SK-N-SH (cell line): ENCODE data around the gene PNPLA8. TPM values are rescaled to one million over a fixed set of nuclear protein-coding genes. Genes with fewer than 3 reads are reported as not detected.

Source experiments
- CTCF ChIA-PET: fragments of 300-600, 350-600 bp; formaldehyde crosslinking; extraction: SDS; loops from one replicate; lab custom pipeline; 2021; lab: Yijun Ruan, JAX
- POLR2A ChIA-PET: fragments of 350-600 bp; sonication (Branson Sonifier 250); formaldehyde crosslinking; extraction: SDS; loops from one replicate; lab custom pipeline; 2020; ENCODE audit warnings: antibody characterized with exemption, inconsistent platforms; lab: Yijun Ruan, JAX
- DNase-seq: peaks from one replicate; pipeline ENCODE4 v3.0.0; 2012
- H2AFZ ChIP-seq: fragments of 200-600 bp; sonication (generic); 2 replicates; pipeline ENCODE4 v1.8.1; 2016; ENCODE audit warnings: antibody characterized with exemption, mild to moderate bottlenecking, low read depth
- H3F3A ChIP-seq: fragments of 200-600 bp; sonication (generic); replicated peaks from 2 replicates; pipeline ENCODE3; 2016; ENCODE audit warnings: antibody characterized with exemption, mild to moderate bottlenecking; ENCODE audit not compliant: insufficient read depth
- H3K27ac ChIP-seq, 2 experiments: fragments of 200-500 bp in 1 of 2; fragments of 200-600 bp in 1 of 2; sonication (Bioruptor generic) in 1 of 2; sonication (generic), shearing (Covaris generic) in 1 of 2; 2 replicates each; pipeline versions ENCODE4 v1.5.1 to v1.6.1; 2014 to 2016; ENCODE audit warnings: low read depth in 2 of 2, inconsistent platforms in 1 of 2, low read length in 1 of 2, mild to moderate bottlenecking in 1 of 2, mixed read lengths in 1 of 2
- H3K27me3 ChIP-seq: fragments of 200-600 bp; sonication (generic), shearing (Covaris generic); 2 replicates; pipeline ENCODE4 v1.6.1; 2016; ENCODE audit warnings: mixed run types; ENCODE audit not compliant: insufficient read depth
- H3K36me3 ChIP-seq, 2 experiments: fragments of 200-500 bp in 1 of 2; fragments of 200-600 bp in 1 of 2; sonication (Bioruptor generic) in 1 of 2; sonication (generic) in 1 of 2; replicated peaks in 1 of 2; 2 replicates each; pipeline versions ENCODE3 to v1.5.1; 2014 to 2016; ENCODE audit warnings: low read length in 1 of 2, mild to moderate bottlenecking in 1 of 2; ENCODE audit not compliant: insufficient read depth in 2 of 2, control insufficient read depth in 1 of 2
- H3K4me1 ChIP-seq, 2 experiments: fragments of 200-500 bp in 1 of 2; fragments of 200-600 bp in 1 of 2; sonication (Bioruptor generic) in 1 of 2; sonication (generic), shearing (Covaris generic) in 1 of 2; 2 replicates each; pipeline versions ENCODE4 v1.5.1 to v1.6.1; 2014 to 2016; ENCODE audit warnings: low read depth in 1 of 2, low read length in 1 of 2, mixed run types in 1 of 2; ENCODE audit not compliant: insufficient read depth in 2 of 2, control insufficient read depth in 1 of 2
- H3K4me2 ChIP-seq: fragments of 200-600 bp; sonication (generic), shearing (Covaris generic); 2 replicates; pipeline ENCODE4 v1.6.1; 2017; ENCODE audit warnings: mixed run types
- H3K4me3 ChIP-seq, 2 experiments: fragments of 200-500 bp in 1 of 2; fragments of 200-600 bp in 1 of 2; sonication (Bioruptor generic) in 1 of 2; sonication (generic), shearing (Covaris generic) in 1 of 2; 2 replicates each; pipeline versions ENCODE4 v1.5.1 to v1.8.1; 2014 to 2016; ENCODE audit warnings: low read depth in 2 of 2, inconsistent platforms in 1 of 2, low read length in 1 of 2, mild to moderate bottlenecking in 1 of 2, mixed read lengths in 1 of 2, moderate library complexity in 1 of 2
- H3K79me2 ChIP-seq: fragments of 200-600 bp; sonication (generic); 2 replicates; pipeline ENCODE4 v1.8.1; 2017; ENCODE audit warnings: mild to moderate bottlenecking; ENCODE audit not compliant: insufficient read depth
- H3K9ac ChIP-seq: fragments of 200-600 bp; sonication (generic); 2 replicates; pipeline ENCODE4 v1.6.1; 2017; ENCODE audit warnings: mixed run types
- H3K9me2 ChIP-seq: fragments of 200-600 bp; sonication (generic); 2 replicates; pipeline ENCODE4 v1.6.1; 2017; ENCODE audit warnings: mixed run types
- H3K9me3 ChIP-seq: fragments of 200-600 bp; sonication (generic); 2 replicates; pipeline ENCODE4 v1.6.1; 2017; ENCODE audit warnings: mixed run types, mild to moderate bottlenecking, moderate library complexity
- H4K20me1 ChIP-seq: fragments of 200-600 bp; sonication (generic); 2 replicates; pipeline ENCODE4 v1.6.1; 2017; ENCODE audit warnings: mild to moderate bottlenecking, mixed run types; ENCODE audit not compliant: insufficient read depth
- CHD2 ChIP-seq: fragments of 150-350 bp; IDR thresholded peaks from 2 replicates; pipeline ENCODE4 v1.6.1; 2018; ENCODE audit warnings: low read length; ENCODE audit not compliant: partially characterized antibody
- EP300 ChIP-seq, 2 experiments: IDR thresholded peaks; 2 replicates each; pipeline versions ENCODE4 v1.4.0 to v1.6.1; 2012; ENCODE audit warnings: borderline replicate concordance in 1 of 2, low read depth in 1 of 2, low read length in 1 of 2
- GABPA ChIP-seq: IDR thresholded peaks from 2 replicates; pipeline ENCODE4 v1.4.0; 2012; ENCODE audit warnings: low read depth, mild to moderate bottlenecking
- RAD21 ChIP-seq: IDR thresholded peaks from 2 replicates; pipeline ENCODE4 v1.6.1; 2012; ENCODE audit warnings: mild to moderate bottlenecking, low read length
- RCOR1 ChIP-seq: fragments of 150-350 bp; IDR thresholded peaks from 2 replicates; pipeline ENCODE4 v1.6.1; 2017; ENCODE audit warnings: antibody characterized with exemption, low read length
- RFX5 ChIP-seq: IDR thresholded peaks from 2 replicates; pipeline ENCODE4 v1.6.1; 2012; ENCODE audit warnings: mild to moderate bottlenecking, improper control_type of control experiment, low read length
- TAF1 ChIP-seq: IDR thresholded peaks from 2 replicates; pipeline ENCODE4 v1.6.1; 2012; ENCODE audit warnings: low read depth, mild to moderate bottlenecking, low read length, moderate library complexity, borderline replicate concordance
- USF1 ChIP-seq: IDR thresholded peaks from 2 replicates; pipeline ENCODE4 v1.4.0; 2012; ENCODE audit warnings: low read depth, borderline replicate concordance
- ZBTB33 ChIP-seq: IDR thresholded peaks from 2 replicates; pipeline ENCODE4 v1.4.0; 2012; ENCODE audit warnings: low read depth, borderline replicate concordance
- WGBS: methylation state at CpG from one replicate; pipeline ENCODE4 v1.1.6; 2017; ENCODE audit warnings: low lambda C conversion rate; 5-methylcytosine and 5-hydroxymethylcytosine counted together
- polyA plus RNA-seq, 3 experiments: library from polyadenylated mRNA; depleted of rRNA; stranded (reverse); fragments of >200 nt; gene quantifications; 2 replicates each; pipeline ENCODE4 v1.2.3, GENCODE V29; 2012
- TF ChIP-seq, protein P1 (sequence below): fragments of 150-350 bp; IDR thresholded peaks from 2 replicates; pipeline ENCODE4 v1.6.1; 2017; ENCODE audit warnings: antibody characterized with exemption, low read length, low read depth, borderline replicate concordance
- TF ChIP-seq, protein P2 (sequence below): fragments of 200-600 bp; sonication (generic); IDR thresholded peaks from 2 replicates; pipeline ENCODE4 v1.6.1; 2017; ENCODE audit warnings: antibody characterized with exemption, mild to moderate bottlenecking, moderate library complexity
- TF ChIP-seq, protein P3 (sequence below): IDR thresholded peaks from 2 replicates; pipeline ENCODE4 v1.6.1; 2012; ENCODE audit warnings: mild to moderate bottlenecking, low read depth, low read length, moderate library complexity

PNPLA8 gene
- polyA plus RNA-seq, 1 of the 3 experiments (the other 2 are of a cell fraction) = 7.2 TPM

DNA sequence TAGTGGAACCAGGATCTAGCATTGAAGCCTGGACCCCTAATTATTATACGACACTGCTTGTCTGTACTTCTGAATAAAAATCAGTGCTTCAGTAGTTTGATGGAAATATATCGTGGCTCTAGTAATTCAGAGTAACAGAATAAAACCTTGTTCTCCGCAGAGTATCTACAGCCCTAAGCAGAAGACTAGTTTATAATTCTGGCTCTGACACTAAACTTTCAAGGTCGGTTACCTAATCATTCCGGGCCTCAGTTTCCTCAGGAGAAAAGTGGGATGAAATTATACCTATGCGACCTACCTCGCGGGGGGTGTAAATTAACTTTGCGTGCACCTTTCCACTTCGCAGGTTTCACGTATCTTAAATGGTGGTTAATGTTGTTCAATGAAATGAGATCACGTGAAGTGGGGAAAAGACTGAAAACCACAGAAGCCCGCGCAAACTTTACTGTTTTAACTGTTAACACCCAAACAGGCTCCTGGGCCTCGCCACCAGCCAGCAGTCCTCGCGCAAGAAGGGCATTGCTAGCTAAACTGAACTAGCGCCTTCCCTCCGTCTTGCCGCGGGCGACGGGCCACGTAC, 43.0 kb upstream of the PNPLA8 start:
- no peak for TF ChIP-seq RAD21
- TF ChIP-seq CHD2 = peak; percentile 14
- TF ChIP-seq, protein P1, sequence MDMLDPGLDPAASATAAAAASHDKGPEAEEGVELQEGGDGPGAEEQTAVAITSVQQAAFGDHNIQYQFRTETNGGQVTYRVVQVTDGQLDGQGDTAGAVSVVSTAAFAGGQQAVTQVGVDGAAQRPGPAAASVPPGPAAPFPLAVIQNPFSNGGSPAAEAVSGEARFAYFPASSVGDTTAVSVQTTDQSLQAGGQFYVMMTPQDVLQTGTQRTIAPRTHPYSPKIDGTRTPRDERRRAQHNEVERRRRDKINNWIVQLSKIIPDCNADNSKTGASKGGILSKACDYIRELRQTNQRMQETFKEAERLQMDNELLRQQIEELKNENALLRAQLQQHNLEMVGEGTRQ = 0 out of 2 replicates have a peak, but pooled peaks have one; percentile 5
- peak; percentile 52; the same call in 1 of the 2 replicates for TF ChIP-seq USF1
- TF ChIP-seq, all 33 proteins: peak for 3
- H3K9me3 ChIP-seq = no peaks in the 10 kb centered on the region
- WGBS = 1% methylated on average over 22 of the region's 24 CpGs
- H3K4me3 ChIP-seq = peak overlapping the region; percentile 79 to 80
- H3K9ac ChIP-seq = peak overlapping the region; percentile 92
- no peaks in the 10 kb centered on the region for H3K9me2 ChIP-seq
- H3K36me3 ChIP-seq = peaks cover 44 to 50% of the 10 kb centered on the region in 2 experiments
- H3K27me3 ChIP-seq = no peaks in the 10 kb centered on the region
- H3K79me2 ChIP-seq = peaks cover 73% of the 10 kb centered on the region
- peaks cover 15% of the 10 kb centered on the region for H3F3A ChIP-seq
- peaks cover 18 to 38% of the 10 kb centered on the region in 2 experiments; a peak in 3 of 4 replicates for H3K4me1 ChIP-seq
- H2AFZ ChIP-seq = peak overlapping the region; percentile 78
- peak overlapping the region; percentile 83 for H3K4me2 ChIP-seq
- CTCF ChIA-PET = interaction anchor here (0.9 to 1.1 kb wide), 3 partner anchors 8 to 72 kb away, joined by 3 to 4 read pairs (median 4); no protein-coding TSS in a partner anchor
- peak overlapping the region; percentile 94 to 99 for H3K27ac ChIP-seq
- POLR2A ChIA-PET = interaction anchor here (1.4 to 2.6 kb wide), 2 partner anchors 43 to 112 kb away, joined by 4 to 34 read pairs; partner anchors contain the start of gene PNPLA8
- no peak for DNase-seq
- no peaks in the 10 kb centered on the region; the same call in 1 of the 2 replicates for H4K20me1 ChIP-seq

DNA sequence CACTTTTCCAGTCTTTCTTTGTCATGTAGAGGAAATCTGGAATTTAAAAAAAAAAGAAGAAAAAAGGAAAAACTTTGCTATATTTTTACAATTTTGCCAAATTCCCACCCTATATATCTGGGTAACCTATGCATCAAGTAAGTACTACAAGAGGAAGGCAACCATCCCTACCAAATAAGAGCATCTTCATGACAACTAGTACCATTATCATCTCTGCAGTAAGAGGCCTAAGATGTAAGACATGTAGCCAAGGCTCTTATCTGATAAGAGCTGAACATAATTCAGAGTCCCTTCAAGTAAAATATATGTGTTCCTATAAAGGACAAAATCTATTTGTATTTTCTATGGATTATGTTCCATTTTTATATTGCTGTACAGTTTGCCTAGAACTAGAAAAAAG, 40.1 kb upstream of the PNPLA8 start:
- no peak overlapping the region for H3K4me3 ChIP-seq
- TF ChIP-seq ZBTB33 = no peak
- TF ChIP-seq, protein P2, sequence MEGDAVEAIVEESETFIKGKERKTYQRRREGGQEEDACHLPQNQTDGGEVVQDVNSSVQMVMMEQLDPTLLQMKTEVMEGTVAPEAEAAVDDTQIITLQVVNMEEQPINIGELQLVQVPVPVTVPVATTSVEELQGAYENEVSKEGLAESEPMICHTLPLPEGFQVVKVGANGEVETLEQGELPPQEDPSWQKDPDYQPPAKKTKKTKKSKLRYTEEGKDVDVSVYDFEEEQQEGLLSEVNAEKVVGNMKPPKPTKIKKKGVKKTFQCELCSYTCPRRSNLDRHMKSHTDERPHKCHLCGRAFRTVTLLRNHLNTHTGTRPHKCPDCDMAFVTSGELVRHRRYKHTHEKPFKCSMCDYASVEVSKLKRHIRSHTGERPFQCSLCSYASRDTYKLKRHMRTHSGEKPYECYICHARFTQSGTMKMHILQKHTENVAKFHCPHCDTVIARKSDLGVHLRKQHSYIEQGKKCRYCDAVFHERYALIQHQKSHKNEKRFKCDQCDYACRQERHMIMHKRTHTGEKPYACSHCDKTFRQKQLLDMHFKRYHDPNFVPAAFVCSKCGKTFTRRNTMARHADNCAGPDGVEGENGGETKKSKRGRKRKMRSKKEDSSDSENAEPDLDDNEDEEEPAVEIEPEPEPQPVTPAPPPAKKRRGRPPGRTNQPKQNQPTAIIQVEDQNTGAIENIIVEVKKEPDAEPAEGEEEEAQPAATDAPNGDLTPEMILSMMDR = no peak
- TF ChIP-seq TAF1 = no peak
- TF ChIP-seq GABPA = no peak
- no peak for TF ChIP-seq EP300 (IDR thresholded peaks at IDR 0.05; ENCODE audit: borderline replicate concordance in 1 of 2, low read depth in 1 of 2, low read length in 1 of 2)
- TF ChIP-seq, protein P3, sequence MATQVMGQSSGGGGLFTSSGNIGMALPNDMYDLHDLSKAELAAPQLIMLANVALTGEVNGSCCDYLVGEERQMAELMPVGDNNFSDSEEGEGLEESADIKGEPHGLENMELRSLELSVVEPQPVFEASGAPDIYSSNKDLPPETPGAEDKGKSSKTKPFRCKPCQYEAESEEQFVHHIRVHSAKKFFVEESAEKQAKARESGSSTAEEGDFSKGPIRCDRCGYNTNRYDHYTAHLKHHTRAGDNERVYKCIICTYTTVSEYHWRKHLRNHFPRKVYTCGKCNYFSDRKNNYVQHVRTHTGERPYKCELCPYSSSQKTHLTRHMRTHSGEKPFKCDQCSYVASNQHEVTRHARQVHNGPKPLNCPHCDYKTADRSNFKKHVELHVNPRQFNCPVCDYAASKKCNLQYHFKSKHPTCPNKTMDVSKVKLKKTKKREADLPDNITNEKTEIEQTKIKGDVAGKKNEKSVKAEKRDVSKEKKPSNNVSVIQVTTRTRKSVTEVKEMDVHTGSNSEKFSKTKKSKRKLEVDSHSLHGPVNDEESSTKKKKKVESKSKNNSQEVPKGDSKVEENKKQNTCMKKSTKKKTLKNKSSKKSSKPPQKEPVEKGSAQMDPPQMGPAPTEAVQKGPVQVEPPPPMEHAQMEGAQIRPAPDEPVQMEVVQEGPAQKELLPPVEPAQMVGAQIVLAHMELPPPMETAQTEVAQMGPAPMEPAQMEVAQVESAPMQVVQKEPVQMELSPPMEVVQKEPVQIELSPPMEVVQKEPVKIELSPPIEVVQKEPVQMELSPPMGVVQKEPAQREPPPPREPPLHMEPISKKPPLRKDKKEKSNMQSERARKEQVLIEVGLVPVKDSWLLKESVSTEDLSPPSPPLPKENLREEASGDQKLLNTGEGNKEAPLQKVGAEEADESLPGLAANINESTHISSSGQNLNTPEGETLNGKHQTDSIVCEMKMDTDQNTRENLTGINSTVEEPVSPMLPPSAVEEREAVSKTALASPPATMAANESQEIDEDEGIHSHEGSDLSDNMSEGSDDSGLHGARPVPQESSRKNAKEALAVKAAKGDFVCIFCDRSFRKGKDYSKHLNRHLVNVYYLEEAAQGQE = no peak
- no peak for TF ChIP-seq RCOR1
- no peak for TF ChIP-seq RFX5
- TF ChIP-seq, all 33 proteins: peak for 0
- H3F3A ChIP-seq = peaks cover 15% of the 10 kb centered on the region
- no peak overlapping the region for H3K4me2 ChIP-seq
- no peak overlapping the region for H3K27ac ChIP-seq
- no peaks in the 10 kb centered on the region for H3K9me3 ChIP-seq
- no peaks in the 10 kb centered on the region for H3K27me3 ChIP-seq
- DNase-seq = no peak
- no peak overlapping the region for H3K9ac ChIP-seq
- no peaks in the 10 kb centered on the region; the same call in 1 of the 2 replicates for H4K20me1 ChIP-seq
- ChIA-PET CTCF (no interaction called here), POLR2A (no interaction called here)
- peaks cover 67% of the 10 kb centered on the region for H3K79me2 ChIP-seq
- H3K9me2 ChIP-seq = no peaks in the 10 kb centered on the region
- H2AFZ ChIP-seq = no peak overlapping the region
- peaks cover 10 to 21% of the 10 kb centered on the region in 2 experiments; a peak in 3 of 4 replicates for H3K4me1 ChIP-seq
- peaks cover 34 to 35% of the 10 kb centered on the region in 2 experiments for H3K36me3 ChIP-seq
